CD14-positive monocyte (primary cell): ENCODE results near the gene GALNTL6. TPM values are rescaled to one million over a fixed set of nuclear protein-coding genes. Genes with fewer than 3 reads are reported as not detected.

ENCODE experiments used
- DNase-seq, 3 donors: peaks; one replicate each; pipeline ENCODE4 v3.0.0-alpha.2; 2011 to 2022
- H2AFZ ChIP-seq: 2 replicates; pipeline ENCODE4 v1.6.0; 2012; ENCODE audit warnings: mild to moderate bottlenecking, low read depth, low read length, inconsistent platforms; ENCODE audit not compliant: insufficient read depth, poor library complexity, severe bottlenecking
- H3K27ac ChIP-seq, 2 donors: 1 replicate in 1 of 2; 2 replicates in 1 of 2; pipeline ENCODE4 v1.5.1; 2012 to 2013; ENCODE audit warnings: low read length in 2 of 2, control low read depth in 1 of 2, inconsistent platforms in 1 of 2, low read depth in 1 of 2, mild to moderate bottlenecking in 1 of 2
- H3K27me3 ChIP-seq, 2 donors: one replicate each; pipeline versions ENCODE4 v1.6.0 to v1.6.1; 2011 to 2013; ENCODE audit warnings: low read length in 2 of 2; ENCODE audit not compliant: control insufficient read depth in 2 of 2, insufficient read depth in 2 of 2
- H3K36me3 ChIP-seq, 2 donors: replicated peaks in 1 of 2; 1 replicate in 1 of 2; 2 replicates in 1 of 2; pipeline versions ENCODE4 v1.5.1 to v1.6.1; 2012 to 2013; ENCODE audit warnings: low read length in 2 of 2, control low read depth in 1 of 2, inconsistent platforms in 1 of 2, mild to moderate bottlenecking in 1 of 2; ENCODE audit not compliant: insufficient read depth in 2 of 2, control insufficient read depth in 1 of 2
- H3K4me1 ChIP-seq, 2 donors: 1 replicate in 1 of 2; 2 replicates in 1 of 2; pipeline versions ENCODE4 v1.5.1 to v1.6.1; 2012 to 2013; ENCODE audit warnings: low read length in 2 of 2, control low read depth in 1 of 2, inconsistent platforms in 1 of 2, mild to moderate bottlenecking in 1 of 2, moderate library complexity in 1 of 2; ENCODE audit not compliant: insufficient read depth in 2 of 2, control insufficient read depth in 1 of 2
- H3K4me2 ChIP-seq: replicated peaks from 2 replicates; pipeline ENCODE3; 2012; ENCODE audit warnings: low read length, moderate library complexity, mild to moderate bottlenecking; ENCODE audit not compliant: poor library complexity, severe bottlenecking; ENCODE audit errors: extremely low read depth
- H3K4me3 ChIP-seq, 3 experiments: fragments of 200-600 bp in 1 of 3; sonication (generic) in 1 of 3; replicated peaks in 1 of 3; 1 replicate in 2 of 3; 2 replicates in 1 of 3; pipeline ENCODE4 v1.5.1; 2011 to 2013; ENCODE audit warnings: low read length in 3 of 3, mild to moderate bottlenecking in 3 of 3, control low read depth in 2 of 3, low read depth in 2 of 3, inconsistent platforms in 1 of 3, moderate library complexity in 1 of 3
- H3K79me2 ChIP-seq: 2 replicates; pipeline ENCODE4 v1.6.0; 2012; ENCODE audit warnings: mild to moderate bottlenecking, control low read depth, inconsistent platforms, low read length, moderate library complexity; ENCODE audit not compliant: insufficient read depth
- H3K9ac ChIP-seq: 2 replicates; pipeline ENCODE4 v1.6.0; 2017; ENCODE audit warnings: low read length, mild to moderate bottlenecking; ENCODE audit not compliant: insufficient read depth, poor library complexity, severe bottlenecking
- H3K9me3 ChIP-seq, 2 donors: replicated peaks in 1 of 2; 1 replicate in 1 of 2; 2 replicates in 1 of 2; pipeline versions ENCODE4 v1.5.1 to v1.6.1; 2012 to 2013; ENCODE audit warnings: low read length in 2 of 2, control low read depth in 1 of 2; ENCODE audit not compliant: control insufficient read depth in 1 of 2, insufficient read depth in 1 of 2
- H4K20me1 ChIP-seq: 2 replicates; pipeline ENCODE4 v1.6.0; 2012; ENCODE audit warnings: mild to moderate bottlenecking, low read length, control low read depth, moderate library complexity; ENCODE audit not compliant: insufficient read depth
- H3K27ac Mint-ChIP-seq, 7 donors: one replicate each; pipeline ENCODE4 v1.8.0; 2020; ENCODE audit warnings: mild to moderate bottlenecking in 7 of 7, mixed read lengths in 7 of 7, moderate library complexity in 6 of 7, inconsistent platforms in 2 of 7
- H3K27me3 Mint-ChIP-seq, 3 donors: one replicate each; pipeline ENCODE4 v1.8.0; 2021 to 2022; ENCODE audit warnings: low read depth in 3 of 3, mild to moderate bottlenecking in 3 of 3, mixed read lengths in 3 of 3, moderate library complexity in 3 of 3, inconsistent platforms in 1 of 3
- H3K36me3 Mint-ChIP-seq, 2 donors: one replicate each; pipeline ENCODE4 v1.8.0; 2020; ENCODE audit warnings: mixed read lengths in 2 of 2, inconsistent platforms in 1 of 2, mild to moderate bottlenecking in 1 of 2
- H3K4me1 Mint-ChIP-seq: one replicate; pipeline ENCODE4 v1.8.0; 2020; ENCODE audit warnings: mild to moderate bottlenecking, mixed read lengths
- H3K4me3 Mint-ChIP-seq, 2 donors: one replicate each; pipeline ENCODE4 v1.8.0; 2020; ENCODE audit warnings: mild to moderate bottlenecking in 2 of 2, mixed read lengths in 2 of 2, moderate library complexity in 1 of 2
- H3K9me3 Mint-ChIP-seq, 7 donors: one replicate each; pipeline ENCODE4 v1.8.0; 2020 to 2022; ENCODE audit warnings: mixed read lengths in 7 of 7, mild to moderate bottlenecking in 6 of 7, moderate library complexity in 6 of 7, inconsistent platforms in 2 of 7
- CTCF ChIP-seq: fragments of 200-600 bp; IDR thresholded peaks from one replicate; pipeline ENCODE4 v1.8.0; 2022; ENCODE audit warnings: antibody characterized with exemption, mild to moderate bottlenecking
- WGBS: methylation state at CpG from one replicate; pipeline ENCODE4 v1.1.5; 2013; ENCODE audit warnings: missing lambda C conversion rate; ENCODE audit not compliant: insufficient coverage; 5-methylcytosine and 5-hydroxymethylcytosine counted together
- intact Hi-C, 2 donors: fragments of 100-400 bp; cut with micrococcal nuclease; formaldehyde crosslinking; loops; one replicate each; pipeline versions ENCODE4 v1.15.0 to v1.15.1; 2023
- polyA plus RNA-seq, 3 donors: library from polyadenylated mRNA; depleted of rRNA in 1 of 3; unstranded in 2 of 3; stranded (reverse) in 1 of 3; fragments of 300-500 nt in 2 of 3; fragments of >200 nt in 1 of 3; fragmentation: Illumina TruSeq in 2 of 3; gene quantifications; 1 replicate in 2 of 3; 2 replicates in 1 of 3; pipeline ENCODE4 v1.2.3, GENCODE V29; 2012 to 2021

Gene GALNTL6
- polyA plus RNA-seq, 3 donors = 0.05 TPM; not detected in 2

DNA sequence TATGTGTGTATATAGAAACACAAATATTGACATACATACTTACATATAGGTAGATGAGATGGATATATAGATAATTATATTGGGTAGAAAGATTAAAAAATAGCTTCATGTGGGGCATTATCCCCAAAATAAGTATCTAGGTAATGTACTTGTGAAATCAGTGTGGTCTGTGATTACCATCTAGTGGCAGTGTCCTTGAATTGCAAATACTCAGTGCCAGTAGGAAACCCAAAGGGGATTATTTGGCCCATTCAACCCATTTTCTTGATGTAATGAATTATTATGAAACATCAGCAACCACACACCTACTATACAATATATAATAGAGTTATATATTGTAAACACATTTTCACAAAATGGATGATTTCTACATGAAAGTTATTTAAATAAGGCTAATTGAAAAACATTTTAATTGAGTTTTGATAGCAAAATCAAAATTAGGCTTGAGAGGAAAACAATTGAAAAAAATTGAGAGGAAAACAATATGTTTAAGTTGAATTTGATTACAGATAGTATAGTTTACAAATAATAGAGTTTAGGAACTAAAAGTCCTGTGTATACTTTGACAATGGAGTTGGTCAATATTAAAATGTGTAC is 389.4 kb downstream of the GALNTL6 start:
- no peak overlapping the region for H3K4me3 ChIP-seq
- no peak for TF ChIP-seq CTCF
- H3K4me2 ChIP-seq = no peak overlapping the region
- no peaks in the 10 kb centered on the region for H3K36me3 ChIP-seq
- DNase-seq = no peak
- no peak overlapping the region for H3K27ac ChIP-seq
- H2AFZ ChIP-seq = no peak overlapping the region
- no peak overlapping the region for H3K9ac ChIP-seq
- Mint-ChIP-seq H3K4me3 (no peak overlapping the region), H3K27ac (no peak overlapping the region), H3K4me1 (peaks cover 10% of the 10 kb centered on the region), H3K27me3 (no peaks in the 10 kb centered on the region), H3K9me3 (peaks cover 0 to 3% (median 0%) of the 10 kb centered on the region in 7 donors), H3K36me3 (no peaks in the 10 kb centered on the region)
- H3K4me1 ChIP-seq = peaks cover 3 to 4% of the 10 kb centered on the region in 2 donors
- no peaks in the 10 kb centered on the region for H4K20me1 ChIP-seq
- no peaks in the 10 kb centered on the region for H3K79me2 ChIP-seq
- intact Hi-C loops = no loop called here
- H3K9me3 ChIP-seq = no peaks in the 10 kb centered on the region
- no peaks in the 10 kb centered on the region for H3K27me3 ChIP-seq

- Mint-ChIP-seq H3K4me1 (peaks cover 18% of the 10 kb centered on the region), H3K36me3 (no peaks in the 10 kb centered on the region), H3K9me3 (peaks cover 0 to 1% (median 0%) of the 10 kb centered on the region in 7 donors), H3K27ac (no peak overlapping the region), H3K4me3 (no peak overlapping the region), H3K27me3 (no peaks in the 10 kb centered on the region)
- Histone ChIP-seq H3K4me3 (no peak overlapping the region), H3K79me2 (no peaks in the 10 kb centered on the region), H3K4me1 (peaks cover 3 to 10% of the 10 kb centered on the region in 2 donors), H3K36me3 (no peaks in the 10 kb centered on the region), H3K9me3 (no peaks in the 10 kb centered on the region), H3K27ac (peak overlapping the region in 1 of 2 donors; percentile 9), H4K20me1 (no peaks in the 10 kb centered on the region), H3K4me2 (peak overlapping the region; percentile 14), H3K9ac (no peak overlapping the region), H3K27me3 (no peaks in the 10 kb centered on the region), H2AFZ (no peak overlapping the region)
- TF ChIP-seq CTCF = no peak
- 57% methylated on average over 1 of the region's 3 CpGs for WGBS
- peak in 1 of 3 donors; percentile 5 for DNase-seq
- intact Hi-C loops = no loop called here
Observed at GRCh38 chr4:172207258-172207657, 394.1 kb downstream of the GALNTL6 start.
